GM21576 (cell line): Measurements from ENCODE around the gene TSEN15.
"Not testable (repeated sequence)": the region's sequence is repeated elsewhere in the genome, so short reads cannot be mapped to it uniquely, and the experiment has no call there.

ENCODE experiments used
- ATAC-seq: cut with Tn5 transposase; IDR thresholded peaks from one replicate; pipeline ENCODE4 v1.9.1; 2021; ENCODE audit warnings: mild to moderate bottlenecking, moderate library complexity; ENCODE audit not compliant: unreplicated experiment

Gene TSEN15

DNA sequence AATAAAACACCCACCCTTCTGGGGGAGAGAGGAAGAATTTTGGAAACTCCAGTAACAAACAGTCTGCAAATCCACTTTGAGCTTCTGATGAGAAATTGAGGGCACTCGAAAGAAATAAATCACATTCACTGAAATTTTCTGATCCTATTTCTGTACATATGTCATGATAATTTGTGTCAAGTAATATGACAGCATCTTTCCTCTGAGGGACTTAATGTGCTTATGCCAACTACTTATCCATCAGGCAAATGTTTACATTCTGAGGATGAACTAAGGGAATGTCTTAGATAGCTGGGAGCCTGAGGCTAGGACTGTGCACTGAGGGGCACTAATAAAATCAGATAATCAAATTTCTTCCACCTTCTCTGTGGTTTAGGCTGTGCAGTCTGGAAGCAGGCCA, 44.5 kb downstream of the TSEN15 start:
- no peak for ATAC-seq

GRCh38 chr1:184096580-184096979, 45.0 kb downstream of the TSEN15 start:
- ATAC-seq, result not testable (repeated sequence)

- no peak for ATAC-seq
Measured at GRCh38 chr1:184101141-184101540, 49.6 kb downstream of the TSEN15 start.

DNA sequence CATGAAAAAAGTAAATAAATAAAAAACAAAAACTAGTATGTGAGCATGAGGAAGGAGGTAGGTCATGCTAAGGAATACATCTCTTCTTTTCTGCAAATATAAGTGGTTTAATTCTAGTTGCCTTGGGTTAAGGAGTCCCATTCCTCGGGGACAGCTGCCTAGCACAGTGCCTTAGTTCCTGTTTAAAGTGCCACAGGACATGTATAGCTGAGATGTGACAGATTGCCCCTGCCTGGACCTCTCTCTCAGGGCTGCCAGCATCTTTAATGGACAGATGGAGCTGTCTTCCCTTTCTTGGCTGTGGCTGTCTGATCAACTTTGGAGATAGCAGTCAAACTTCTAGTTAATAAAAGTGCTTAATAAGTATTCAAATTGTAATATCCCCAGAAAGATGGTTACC, 50.0 kb downstream of the TSEN15 start:
- ATAC-seq, result no peak

GRCh38 chr1:184110272-184111204, 59.0 kb downstream of the TSEN15 start:
- no peak for ATAC-seq

DNA sequence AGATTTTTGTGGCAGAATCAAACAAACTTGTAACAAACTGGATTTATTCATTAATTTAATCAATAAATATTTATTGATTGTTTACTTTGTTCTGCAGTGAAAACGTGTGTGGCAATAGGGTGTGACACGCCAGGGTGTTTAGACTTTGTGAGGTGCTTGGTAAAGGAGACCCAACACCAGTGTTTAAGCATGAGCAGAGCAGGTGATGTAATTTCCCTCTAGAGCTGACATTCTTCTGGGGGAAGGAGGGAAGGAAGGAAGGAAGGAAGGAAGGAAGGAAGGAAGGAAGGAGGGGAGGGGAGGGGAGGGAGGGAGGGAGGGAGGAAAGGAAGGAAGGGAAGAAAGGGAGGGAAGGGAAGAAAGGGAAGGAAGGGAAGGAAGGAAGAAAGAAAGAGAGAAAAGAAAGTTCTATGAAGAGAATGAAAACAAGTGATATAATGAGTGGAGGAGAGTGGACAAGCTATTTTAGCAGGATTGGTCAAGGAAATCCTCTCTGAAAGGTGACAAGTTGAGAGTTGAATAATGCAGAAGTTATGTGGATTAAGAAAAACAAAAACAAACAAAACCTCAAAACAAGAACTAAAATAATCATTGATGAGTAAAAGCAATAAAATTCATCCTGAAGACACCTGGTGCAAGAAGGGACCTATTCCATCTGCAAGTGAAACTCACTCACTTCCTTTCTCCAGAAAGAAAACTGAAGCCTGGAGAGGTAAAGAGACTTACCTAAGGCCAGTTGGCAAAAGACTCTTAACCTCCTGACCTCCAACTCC, 60.8 kb downstream of the TSEN15 start:
- ATAC-seq, result no peak

DNA sequence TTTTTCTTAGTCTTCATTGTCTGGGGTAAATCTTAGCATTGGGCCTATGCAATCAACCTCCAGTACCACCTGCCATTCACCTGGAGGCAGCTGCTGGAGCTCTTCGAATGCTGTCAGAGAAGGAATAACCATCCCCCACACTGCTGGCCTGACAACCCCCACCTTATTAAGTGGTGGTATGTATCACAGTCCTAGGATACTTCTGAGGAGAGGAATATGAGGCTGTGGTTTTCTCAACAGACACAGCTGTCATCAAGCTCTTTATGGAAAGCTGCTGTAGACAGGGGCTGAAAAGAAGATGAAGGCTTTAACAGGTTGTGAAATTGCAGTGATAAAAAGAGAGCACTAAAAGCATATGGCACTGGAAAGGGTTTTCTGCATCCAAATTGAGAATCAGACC, 61.7 kb downstream of the TSEN15 start:
- ATAC-seq, result no peak

DNA sequence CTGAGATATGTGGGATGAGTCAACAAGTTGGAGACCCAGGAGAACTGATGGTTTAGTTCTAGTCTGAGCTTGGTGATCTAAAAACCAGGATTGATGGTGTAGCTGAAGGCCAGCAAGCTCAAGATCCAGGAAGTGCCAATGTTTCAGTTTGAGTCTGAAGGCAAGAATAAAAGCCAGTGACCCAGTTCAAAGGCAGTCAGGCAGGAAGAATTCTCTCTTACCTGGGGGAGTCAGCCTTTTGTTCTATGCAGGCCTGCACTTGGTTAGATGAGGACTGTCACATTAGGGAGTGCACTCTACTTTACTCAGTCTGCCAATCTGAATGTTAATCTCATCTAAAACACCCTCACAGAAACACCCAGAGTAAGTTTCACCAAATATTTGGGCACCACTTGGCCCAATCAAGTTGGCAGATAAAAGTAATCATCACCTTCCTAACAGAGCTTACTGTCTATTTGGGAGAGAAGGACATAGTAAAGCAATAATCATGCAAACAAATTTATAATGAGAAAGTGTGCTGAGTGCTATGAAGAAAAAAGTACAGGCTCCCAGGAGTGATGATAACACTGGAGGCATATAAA, 63.4 kb downstream of the TSEN15 start:
- ATAC-seq, result no peak

- ATAC-seq, result no peak
Measured at GRCh38 chr1:184116287-184116686, 64.8 kb downstream of the TSEN15 start.

- ATAC-seq, result no peak
Measured at GRCh38 chr1:184118046-184118445, 66.5 kb downstream of the TSEN15 start.
